Anterior cingulate cortex (tissue), 58 donors: ENCODE data around the gene INHBB.
"Not testable (repeated sequence)": the region's sequence is repeated elsewhere in the genome, so short reads cannot be mapped to it uniquely, and the experiment has no call there.

Experiments
- DNase-seq, 58 donors: peaks; one replicate each; lab custom pipeline; 2025; lab: John Stamatoyannopoulos, UW

INHBB gene

DNA sequence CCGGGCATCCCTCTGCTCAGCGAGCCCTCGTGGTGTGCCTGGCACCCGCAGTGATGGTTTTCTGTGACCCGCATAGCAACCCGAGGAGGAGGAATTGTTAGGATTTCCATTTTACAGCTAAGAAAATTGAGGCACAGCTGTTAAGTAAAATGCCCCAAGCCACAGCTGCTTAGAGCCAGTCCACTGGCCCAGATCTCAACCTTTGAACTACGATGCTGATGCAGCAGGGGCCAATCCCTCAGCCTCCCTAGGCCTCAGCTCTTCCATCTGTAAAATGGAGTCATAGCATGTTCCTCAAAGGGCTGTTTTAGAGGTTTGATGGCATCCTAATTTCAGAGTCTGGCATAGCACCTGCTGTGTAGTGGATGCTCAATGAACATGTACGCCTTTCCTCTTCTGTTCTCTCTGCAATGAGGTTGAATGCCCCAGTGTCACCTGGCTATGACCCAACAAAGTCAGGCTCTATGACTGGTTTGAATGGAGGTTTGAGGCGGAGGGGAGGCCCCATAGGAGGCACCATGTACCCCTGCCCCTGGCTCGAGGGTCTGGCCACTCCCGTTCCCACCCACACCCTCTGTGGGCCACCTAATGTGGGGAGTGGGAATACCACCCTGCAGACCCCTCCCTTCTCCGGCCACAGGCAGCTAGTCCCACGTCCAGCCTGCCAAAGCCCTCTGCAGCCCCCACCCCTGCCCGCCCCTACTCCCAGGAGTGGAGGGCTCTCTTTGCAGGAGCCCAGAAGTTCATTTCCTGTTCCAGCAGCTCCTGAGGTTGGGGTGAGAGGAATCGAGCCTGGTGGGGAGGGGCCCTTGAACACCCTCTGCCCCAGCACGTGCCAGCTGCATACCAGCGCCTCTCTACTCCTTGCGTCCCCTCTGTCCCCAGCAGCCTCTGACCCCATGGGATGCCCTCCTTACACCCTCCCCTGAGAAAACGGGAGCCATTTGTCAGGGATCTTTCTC is 31.0 kb downstream of the INHBB start:
- DNase-seq = no peak

DNA sequence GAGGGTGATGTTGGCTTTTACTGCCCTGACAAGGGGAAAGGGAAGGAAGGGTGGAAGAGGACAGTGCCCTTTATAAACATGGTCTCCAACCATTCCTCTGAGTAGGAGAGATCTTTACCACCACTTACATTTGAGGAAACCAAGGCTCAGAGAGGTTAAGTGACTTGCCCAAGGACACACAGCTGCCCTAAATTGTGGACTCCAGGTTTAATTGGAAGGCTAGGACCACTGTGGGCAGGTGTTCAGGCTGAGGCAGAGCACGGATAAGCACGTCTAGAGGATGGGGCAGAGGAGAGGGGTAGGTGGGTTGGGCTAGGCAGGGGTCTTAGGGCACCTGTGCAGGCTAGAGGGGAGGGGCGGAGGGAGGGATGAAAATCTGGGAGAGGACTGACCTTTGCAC is 32.7 kb downstream of the INHBB start:
- no peak for DNase-seq

DNA sequence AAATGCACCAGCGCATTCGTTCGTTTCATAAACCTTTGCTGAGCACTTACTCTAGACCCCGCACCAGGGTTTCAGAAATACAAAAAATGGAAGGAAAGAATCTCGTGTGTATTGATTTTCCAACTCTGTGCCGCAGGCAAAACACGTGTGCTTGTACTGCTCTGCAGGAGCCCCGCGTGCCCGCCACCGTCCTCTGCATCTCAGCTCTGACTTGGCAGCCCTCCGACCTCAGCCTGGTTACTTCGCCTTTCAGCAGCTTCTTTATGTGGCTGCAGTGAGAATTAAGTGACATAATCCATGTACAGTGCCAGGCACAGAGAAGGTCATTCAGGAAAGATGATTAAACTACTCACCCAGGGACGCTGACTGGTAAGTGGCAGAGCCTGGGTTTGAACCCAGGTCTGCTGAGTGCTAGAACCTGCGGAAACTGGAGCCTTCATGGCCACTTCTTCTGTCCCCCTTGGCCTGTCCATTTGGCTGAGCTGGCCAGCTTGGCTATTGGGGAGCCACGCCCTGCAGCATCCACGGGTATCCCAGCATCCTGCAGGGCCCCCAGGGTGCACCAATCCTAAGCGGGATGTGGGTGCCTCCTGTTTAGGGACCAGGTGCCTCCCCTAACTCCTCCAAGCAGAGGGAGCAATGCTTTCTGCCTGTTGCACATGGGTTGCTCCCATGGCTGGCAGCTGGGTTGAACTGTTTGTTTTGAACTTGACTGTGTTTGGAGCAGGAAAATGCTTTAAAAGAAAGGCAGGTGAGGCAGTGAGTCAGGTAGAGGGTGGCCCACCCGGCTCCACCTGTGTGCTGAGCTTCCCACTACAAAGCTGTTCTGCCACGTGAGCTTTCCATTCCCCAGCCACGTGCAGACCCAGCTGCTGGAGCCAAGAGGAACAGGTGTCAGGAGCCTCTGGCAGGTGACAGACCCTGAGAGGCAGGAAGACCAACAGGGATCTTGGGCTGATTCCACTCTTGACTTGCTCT is 34.3 kb downstream of the INHBB start:
- DNase-seq = no peak

DNA sequence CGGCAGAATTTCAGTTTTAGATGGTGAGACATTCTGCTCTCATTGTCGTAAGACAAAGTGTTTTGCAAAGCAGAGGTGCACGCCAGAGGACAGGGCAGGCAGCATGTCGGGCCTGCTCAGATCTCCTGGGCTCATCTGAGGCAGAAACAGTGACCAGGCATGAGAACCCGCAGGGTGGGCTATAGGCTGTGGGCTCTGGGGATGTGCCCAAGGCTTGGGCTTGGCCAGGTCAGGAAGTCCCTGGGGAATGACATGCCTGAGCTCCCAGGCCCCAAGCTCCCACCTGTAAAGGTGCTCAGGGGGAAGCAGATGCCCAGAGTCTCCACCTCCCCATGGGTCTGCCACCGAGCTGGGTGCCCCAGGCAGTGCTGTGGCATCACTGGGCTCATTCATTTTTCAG is 35.3 kb downstream of the INHBB start:
- DNase-seq = no peak

DNA sequence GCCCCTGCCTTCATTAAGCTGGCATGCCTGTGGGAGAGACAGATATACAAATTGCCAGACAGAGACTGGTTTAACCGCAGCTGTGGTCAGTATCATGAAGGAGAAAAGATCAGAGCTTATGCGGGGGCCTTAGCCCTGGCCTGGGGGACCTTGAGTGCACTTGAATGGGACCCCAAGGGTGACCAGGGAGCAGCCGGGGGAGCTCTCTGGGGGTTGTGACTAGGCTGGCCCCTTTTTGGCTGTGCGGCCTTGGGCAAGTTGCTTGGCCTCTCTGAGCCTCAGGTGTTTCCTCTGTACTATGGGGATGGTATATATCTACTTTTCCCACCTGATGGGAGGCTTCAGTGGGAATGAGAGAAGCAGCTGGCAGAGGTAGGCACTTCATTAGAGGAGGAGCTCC is 35.7 kb downstream of the INHBB start:
- DNase-seq = no peak

DNA sequence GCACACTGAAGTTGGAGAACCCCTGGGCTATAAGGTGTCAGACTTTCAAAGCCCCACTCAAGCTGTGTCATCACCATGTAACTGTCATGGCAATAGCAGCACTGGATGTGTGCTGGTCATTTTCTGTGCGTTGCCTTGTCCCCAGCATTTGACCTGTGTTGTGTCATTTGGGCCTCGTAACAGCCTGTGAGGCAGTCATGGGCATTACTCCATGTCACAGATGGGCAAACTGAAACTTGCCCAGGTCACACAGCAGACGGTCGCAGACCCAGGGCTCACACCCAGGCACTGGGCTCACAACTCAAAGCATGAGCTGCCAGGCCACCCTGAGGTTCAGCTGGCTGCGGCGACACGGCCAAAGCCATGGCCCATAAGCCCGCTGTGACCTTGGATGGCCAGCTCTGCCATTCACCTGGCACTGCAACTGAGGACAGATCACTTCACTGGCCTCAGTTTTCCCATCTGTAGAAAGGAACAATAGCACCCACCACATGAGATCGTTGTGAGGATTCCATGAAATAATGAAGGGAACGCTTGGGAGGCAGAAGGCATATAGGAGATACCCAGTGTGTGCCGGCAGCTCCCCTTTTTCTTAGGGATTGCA is 36.7 kb downstream of the INHBB start:
- no peak for DNase-seq

DNA sequence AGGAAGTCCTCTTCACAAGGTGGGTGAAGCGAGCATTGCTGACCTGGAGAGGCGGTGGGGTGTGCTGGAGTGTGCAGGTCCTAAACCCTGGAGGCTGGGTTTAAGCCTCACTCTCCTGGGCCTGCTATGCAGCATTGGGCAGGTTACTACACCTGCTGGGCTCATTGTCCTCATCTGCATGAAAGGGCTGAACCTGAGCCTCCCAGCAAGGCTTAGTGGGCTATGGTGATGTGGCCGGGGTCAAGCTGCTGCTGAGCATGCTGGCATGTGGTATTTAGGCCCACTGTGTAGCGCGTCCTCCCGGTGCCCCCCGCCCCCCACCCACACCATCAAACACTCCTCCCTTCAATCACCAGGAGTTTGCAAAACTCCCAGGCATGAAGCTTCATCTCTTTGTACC is 37.3 kb downstream of the INHBB start:
- DNase-seq = no peak

DNA sequence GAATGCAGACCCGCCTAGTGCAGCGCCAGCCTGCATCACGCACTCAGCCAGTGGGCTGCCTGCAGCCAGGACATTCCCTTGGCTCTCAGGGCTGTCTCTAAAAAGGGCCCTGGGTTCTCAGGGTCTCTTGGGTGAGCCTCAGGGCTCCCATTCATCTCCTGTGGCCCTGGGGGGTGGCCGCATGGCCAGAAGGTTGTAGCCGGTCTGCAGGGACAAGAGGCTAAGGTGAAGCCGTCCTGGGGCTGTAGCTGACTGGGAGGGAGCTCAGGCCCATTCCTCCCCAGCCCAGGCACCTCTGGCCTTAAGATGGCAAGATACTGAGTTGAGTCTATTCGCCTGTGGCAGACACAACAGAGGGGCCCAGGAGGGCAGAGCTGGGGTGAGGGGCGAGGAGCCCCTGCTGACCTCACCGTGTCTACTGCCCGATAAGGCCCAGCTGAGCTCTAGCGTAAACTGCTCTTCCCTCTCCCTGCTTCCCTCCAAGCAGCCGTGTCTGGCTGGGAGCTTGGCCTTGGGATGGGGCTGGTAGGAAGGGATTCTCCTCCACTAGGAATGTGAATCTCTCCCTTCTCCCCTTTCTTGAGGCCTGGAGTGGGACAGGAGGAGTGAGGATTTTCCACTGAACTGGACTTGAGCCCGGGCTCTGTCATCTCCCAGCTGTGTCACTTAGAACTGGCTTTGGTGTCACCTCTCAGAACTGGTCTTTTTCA is 37.9 kb downstream of the INHBB start:
- no peak for DNase-seq

DNA sequence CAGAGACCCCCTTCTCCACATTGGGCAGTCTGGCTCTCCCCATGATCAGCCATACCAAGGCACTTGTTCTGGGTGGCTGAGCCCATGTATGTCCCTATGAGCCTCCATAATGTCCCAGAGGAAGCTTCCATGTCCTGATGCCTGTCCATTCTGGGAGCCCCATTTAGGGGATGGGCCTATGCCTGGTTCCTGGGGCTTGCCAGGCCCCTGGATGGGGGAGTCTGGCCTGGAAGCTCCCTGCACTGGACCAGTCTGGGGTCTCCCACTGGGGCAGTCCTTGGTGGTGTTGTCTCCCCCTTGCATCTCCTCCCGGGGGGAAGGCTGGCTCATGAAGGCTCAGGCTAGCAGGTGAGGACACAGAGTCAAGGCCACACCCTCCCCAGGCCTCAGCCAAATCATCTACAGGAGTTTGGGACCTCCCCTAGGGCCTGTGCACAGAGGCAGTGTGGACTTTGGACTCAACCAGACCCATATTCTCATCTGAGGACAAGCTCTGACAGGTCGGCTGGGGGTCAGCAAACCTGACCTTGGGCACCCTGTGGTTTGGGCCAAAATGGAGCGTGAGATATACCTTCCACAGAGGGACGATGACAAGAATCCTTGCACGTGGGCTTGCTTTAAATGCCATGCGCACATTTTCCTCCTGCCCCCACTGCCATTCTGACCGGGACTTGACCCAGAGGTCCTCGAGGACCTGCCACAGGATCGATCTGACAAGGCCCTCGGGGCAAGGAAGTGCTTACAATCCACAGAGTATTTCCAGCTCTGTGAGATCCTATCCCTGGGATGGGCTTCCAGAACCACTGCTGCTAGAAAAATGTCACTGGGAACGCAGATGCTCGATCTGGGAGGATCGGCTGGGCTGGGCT is 38.8 kb downstream of the INHBB start:
- DNase-seq = no peak

DNA sequence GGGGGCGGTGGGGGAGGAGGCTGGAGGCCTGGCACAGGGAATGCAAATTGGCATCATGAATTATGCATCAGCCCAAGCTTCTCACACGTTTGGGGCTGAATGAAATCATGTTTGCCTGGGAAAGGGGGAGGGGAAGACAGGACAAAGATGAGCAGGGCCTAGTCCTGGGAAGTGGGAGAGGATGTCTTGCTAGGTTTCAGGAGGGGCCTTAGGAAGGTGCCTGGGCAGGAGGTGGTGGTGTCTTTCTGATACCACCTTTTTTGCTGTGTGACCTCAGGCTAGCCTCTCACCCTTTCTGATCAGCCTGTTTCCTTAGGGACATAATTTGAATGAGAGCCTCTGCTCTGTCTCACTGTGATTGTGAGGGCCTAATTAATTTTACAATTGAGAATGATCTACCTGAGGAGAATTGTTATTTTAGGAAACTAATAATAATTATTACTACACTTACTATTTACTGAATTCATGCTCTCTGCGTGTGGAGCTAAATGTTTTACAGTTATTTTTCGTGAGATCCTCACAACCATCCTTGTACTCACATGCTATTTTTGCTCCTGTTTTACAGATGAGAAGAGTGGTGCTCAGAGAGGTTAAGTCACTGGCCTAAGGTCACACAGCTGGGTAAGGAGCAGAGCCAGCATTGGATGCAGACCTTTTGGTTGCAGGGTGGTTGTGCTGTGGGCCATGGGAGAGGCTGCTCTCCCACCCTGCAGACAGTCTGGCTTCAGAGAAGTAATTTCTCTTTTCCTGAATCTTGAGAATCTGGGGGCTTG is 39.6 kb downstream of the INHBB start:
- DNase-seq = peak in 3 of 58 donors; percentile 11 to 13 (median 12)

DNA sequence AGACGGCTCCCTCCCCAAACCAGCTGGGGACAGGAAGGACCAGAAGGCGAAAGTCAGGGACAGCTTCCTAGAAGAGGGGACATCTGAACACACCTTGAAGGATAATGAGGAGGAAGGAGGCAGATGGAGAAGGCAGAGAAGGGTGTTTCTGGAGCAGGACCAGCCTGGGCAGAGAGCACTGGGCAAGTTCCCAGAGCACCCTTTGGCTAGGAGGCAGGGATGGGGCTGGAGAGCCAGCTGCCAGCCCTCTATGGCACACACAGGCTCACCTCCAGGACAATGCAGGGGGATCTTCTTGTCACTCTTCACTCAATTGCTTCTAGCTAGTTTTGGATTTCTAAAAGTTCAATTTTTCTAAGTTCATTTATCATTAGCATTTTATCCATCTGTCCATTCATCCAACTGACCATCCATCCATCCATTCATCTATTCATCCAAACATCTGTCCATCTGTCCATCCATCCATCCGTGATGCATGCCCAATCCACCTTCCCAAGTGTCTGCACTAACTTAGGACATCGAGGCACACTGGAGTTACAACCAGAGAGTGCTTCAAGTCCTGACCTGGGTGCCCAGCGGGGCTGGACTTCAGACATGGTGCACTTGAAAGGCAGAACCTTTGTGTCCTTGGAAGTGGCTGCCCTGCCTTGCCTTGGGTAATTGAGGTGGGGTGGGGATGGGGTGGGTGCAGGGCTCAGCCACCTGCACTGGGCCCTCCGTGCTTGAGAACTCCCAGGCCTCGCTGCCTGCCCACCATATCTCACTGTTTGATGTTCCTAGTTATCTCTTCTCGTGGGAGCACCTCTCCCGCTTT is 42.5 kb downstream of the INHBB start:
- DNase-seq = no peak

DNA sequence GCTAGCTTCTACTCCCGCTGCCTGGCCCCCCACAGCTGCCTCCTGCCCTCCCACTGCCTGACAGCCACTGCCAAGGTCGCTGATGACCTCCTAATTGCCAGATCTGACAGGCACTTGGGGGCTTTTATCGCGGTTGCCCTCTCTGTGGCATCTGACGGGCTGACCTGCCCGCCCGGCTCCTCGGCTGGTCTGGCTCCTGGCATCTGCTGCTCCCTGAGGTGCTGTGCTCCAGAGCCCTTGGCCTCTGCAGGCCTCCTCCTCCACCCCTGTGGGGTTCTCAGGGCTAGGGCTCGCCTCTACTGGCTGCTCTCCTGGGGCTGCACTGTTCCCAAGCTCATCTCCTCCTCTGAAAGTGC is 43.1 kb downstream of the INHBB start:
- no peak for DNase-seq

DNA sequence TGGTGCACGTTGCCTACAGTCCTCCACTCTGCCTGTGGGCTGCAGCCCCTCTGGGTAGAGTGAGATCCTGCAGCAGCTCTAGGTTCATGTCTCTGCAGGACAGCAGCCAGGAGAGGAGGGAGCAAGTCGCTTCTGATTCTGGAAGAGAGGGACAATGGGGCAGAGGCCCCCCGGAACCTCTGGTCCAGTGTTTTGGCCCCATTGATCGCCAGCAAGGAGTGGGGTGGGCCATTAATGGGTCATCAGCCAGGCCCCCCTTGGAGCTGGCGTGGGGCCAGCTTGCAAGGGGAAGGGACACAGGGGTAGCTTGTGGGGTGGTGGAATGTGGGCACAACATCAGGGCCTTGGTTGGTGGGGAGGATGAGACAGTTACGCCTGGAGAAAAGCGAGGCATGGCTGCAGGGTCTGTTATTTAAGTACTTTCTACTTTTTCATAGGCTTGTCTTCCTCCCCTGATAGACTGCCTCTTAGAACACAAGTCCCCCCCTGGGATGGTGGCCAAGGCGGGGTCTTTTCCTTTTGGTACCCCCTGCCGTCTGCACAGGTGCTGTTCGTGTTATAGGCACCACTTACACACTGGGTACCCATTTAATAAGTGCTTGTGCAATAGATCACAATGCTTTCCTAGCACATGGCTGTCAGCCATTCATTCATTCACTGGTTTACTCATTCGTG is 44.6 kb downstream of the INHBB start:
- no peak for DNase-seq

DNA sequence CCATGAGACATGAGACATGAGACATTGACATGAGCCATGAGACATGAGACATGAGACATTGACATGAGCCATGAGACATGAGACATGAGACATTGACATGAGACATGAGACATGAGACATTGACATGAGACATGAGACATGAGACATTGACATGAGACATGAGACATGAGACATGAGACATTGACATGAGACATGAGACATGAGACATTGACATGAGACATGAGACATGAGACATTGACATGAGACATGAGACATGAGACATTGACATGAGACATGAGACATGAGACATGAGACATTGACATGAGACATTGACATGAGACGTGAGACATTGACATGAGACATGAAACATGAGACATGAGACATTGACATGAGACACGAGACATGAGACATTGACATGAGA is 45.4 kb downstream of the INHBB start:
- DNase-seq = not testable (repeated sequence)

DNA sequence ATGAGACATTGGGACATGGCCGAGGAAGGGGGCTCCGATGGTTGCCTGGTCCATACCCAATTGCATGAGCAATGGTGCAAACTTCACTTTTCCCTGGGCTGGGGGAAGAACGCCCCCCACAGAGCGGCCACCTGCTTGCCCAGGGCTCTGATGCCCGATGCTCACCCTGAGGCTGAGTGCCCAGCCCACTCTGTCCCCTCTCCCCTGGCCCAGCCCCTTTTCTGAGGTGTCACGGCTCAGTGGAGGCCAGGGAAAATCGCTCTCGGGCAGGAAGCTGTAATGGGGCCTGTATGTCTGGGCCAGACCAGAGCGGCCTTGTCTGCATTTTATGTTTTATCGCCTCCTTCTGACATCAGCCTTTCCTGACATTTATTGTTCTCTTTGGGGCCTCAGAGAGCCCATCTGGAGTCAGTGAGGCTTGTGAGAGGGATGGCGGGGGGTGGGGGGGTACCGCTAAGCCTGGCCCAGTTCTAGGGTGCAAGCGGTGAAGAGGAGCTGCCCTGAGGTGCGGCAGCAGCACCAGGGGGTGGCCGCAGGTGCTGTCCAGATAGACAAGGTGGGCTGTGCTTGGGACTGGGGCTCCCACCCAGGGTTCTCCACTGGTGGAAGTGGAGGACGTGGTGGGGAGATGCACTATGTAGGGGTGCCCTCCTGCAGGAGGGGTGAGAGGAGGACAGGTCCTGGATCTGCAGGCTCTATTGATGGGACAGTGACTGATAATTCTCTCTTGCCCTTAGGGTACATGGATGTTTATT is 46.2 kb downstream of the INHBB start:
- DNase-seq = no peak

DNA sequence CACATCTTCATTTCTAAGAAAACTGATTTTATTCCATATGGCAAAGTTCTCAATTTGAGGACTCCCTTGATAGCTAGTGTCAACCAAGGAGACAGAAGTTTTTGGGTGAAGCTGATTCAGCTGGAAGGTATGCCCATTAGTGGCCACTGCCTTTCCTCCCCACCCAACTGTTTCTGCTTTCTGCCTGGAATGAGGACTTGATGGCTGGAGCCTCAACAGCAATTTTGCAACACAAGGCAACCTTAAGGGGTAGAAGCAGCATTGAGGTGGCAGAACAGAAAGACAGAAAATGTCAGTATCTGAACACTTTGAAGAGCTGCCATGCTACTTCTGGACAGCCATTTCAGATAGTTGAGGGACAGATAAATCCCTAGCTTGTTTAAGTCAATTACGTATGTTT is 47.0 kb downstream of the INHBB start:
- DNase-seq = no peak
